ENCODE measurements around the gene PIANP.
A peak's percentile ranks its signal among the peaks of the same experiment; 100 is the strongest.

PIANP gene

DNA sequence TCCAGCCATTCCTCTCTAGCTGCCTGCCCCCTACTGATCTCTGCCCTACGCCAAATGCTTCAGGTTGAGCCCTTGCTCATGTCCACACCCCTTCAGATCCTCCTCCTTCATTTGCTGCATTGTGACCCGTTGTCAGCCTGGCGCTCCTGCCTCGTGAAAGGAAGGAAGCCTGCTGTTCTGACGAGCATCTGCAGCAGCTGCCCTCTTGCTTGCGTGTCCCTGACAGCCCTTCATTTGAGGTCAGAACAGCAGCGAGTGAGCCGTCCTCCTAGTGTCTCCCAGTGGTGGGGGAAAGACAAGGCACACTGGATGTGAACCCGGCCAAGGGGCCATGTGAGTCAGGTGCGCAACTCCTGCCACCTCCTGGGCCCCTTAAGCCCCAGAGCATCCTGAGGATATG, 3.0 kb upstream of the PIANP start:
- DNase-seq (ENCODE audit: low spot score) = no peak

DNA sequence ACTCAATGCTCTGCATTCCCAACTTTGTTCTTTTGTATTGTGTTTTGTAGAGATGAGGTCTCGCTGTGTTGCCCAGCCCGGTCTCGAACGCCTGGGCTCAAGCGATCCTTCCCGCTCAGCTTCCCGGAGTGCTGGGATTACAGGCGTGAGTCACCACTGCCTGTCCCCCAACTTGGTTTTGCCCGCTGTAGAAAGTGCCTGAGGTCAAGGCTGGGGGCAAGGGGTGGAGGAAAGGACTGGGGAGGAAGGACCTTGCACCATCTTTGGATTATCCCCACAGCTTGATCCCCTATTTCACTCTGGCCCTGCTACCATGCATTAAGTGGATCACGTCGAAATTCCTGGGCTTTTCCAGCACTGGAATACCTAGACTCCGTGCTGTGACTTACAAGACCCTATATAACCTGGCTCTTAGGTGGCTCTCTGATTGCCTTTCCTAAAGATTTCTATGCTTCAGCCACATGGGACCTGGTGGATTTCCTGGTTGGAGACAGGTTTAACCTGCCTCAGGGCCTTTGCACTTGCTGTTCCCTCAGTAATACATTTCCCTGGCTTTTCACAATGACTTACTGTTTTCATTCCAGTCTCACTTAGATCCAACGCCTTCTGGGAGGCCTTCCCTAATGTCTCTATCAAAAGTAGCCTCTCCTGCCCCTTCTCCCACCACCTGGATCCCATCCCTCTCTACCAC, 608 bp upstream of the PIANP start:
- DNase-seq (ENCODE audit: low spot score) = no peak

DNA sequence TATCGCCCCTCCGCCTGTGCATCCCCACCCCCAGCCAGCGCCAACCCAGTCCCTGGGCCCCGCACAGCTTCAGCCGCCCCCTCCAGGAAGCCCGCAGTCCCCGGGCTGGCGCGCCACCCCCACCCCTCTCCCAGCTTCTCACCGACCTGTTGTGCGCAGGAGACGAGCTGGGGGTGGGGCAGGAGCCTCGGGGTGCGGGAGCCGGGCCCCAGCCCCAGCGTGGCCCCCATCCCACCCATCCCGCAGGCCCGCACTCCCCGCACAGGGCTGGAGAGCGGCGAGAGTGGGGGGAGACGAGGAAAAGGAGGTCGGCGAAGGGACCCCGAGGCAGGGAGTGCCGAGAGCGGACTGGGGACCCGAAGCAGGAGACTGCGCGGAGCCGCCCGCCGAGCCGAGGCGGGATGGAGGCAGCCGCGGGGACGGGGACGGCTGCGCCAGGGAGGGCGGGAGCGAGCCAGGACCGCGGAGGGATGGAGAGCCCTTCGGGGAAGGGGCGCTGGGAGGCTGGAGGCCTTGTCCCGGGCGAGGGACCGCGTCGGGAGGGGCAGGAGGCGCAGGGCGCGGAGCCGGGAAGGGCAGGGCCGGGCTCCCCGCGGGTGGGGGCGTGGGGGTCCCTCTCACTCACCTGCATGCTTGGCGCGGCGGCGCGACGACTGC, 498 bp downstream of the PIANP start:
- no peak for DNase-seq (ENCODE audit: low spot score)

GRCh38 chr12:6699259-6699988, 1.2 kb downstream of the PIANP start:
- DNase-seq (ENCODE audit: low spot score) = no peak

- DNase-seq (ENCODE audit: low spot score) = no peak
Observed at GRCh38 chr12:6698352-6699046, 2.1 kb downstream of the PIANP start.

DNA sequence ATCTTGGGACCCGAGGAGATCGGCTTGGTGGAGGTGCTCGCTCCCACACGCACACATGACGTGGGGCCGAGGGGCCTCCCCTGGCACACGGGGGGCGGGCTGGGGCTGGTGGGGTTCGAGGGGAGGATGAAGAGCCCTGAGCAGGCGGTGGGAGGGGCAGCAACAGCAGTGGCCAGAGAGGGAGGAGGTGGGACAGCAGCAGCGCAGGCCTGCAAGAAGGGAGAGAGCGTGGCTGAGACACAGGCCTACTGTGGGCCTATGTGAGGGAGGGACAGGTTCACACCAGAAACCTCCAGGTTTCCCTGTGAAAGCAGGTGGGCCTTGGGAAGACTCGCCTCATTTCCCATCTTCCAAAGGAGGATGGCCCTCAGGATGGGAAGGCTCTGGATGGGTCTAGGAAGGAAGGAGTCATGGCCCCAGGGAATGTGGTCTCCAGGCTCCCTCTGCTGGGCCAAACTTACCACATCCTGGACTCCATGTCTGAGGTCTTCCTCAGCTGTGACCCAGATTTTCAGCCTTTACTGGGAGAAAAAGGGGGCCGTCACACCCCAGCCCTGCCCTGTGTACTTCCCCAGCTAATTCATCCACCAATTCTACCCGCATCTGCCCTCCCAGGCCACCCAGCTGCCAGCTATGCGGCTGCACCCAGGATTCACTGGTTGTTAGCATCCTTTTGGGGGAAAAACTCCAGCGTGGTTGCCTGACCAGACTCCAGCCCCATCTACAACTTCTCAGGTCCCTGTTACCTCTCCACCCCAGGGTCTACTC, 2.8 kb downstream of the PIANP start:
- DNase-seq (ENCODE audit: low spot score) = peak; percentile 74

DNA sequence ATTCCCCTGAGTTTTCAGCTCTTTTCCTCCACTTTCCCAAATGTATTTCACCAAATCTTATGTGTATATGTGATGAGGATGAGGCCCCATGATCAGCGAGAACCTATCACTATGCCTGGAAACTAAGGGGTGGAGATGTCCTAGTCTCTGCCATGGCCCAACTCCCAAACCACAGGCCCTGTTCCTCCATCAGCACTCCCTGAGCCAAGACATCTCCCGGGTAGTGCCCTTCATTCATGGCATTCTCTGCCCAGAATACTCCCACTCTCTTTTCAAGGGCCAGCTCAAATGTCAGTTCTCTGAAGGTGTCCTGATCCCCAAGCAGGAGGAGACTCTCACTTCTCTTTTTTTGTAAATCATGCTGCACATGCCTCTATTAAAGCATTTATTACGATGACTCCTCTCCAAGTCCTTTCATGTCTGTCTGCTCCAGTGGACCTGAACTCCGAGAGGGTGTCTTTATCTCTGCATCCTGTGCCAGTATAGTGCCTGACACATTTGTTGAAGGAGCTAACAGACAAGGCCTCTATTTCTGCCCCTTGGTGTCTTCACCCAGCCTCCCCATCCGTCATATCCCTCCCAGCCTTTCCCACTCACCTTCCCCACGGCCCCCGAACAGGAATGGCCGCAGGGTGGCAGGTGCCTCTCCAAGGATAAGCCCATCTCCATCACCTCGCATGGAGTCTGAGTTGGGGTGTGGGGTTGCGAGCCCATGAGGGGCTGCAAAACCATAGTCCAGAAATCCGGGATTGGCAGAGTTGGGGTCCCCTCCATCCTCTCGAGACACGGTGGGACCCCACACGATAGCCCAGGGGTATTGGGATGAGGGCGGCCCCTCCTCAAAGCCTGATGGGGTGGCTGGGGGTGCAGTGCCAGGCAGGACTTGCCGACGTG, 3.7 kb downstream of the PIANP start:
- DNase-seq (ENCODE audit: low spot score) = no peak

DNA sequence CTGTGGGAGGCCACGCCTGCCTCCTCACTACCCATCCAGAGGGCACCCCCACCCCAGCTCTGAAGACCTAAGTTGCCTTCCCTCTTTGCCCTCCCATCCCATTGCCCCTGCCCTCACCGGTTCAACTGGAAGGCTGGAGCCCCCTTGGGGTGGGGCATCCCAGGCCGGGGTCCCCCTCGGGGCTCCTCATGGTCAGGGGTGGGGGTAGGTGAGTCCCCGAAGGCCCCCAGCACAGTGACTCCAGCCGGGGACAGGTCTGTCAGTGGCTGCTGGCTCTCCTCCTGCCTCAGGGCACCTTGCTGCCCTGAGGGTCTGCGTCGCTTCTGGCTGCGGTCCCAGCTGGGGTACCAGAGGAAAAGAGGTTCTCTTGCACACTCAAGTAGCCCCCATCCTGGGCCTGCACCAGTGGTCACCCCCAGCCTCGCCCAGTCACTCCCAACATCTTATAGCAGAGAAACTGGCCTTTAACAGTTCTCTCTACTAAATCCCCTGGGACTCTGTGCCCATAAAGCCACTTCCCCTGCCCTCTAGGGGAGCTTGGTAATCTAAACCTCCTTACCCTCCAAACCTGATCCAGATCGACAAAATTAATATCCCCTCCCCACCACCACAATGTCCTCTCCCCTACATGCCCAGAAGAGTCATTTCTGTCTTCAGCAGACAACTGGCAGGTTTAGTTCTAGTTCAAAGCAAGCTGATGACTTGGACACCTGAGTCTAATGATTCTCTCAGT, 5.1 kb downstream of the PIANP start:
- DNase-seq (ENCODE audit: low spot score) = no peak

- DNase-seq (ENCODE audit: low spot score) = no peak
Observed at GRCh38 chr12:6694701-6695100, 5.9 kb downstream of the PIANP start.

- no peak for DNase-seq (ENCODE audit: low spot score)
Observed at GRCh38 chr12:6693832-6694355, 6.7 kb downstream of the PIANP start.

- DNase-seq (ENCODE audit: low spot score) = no peak
Observed at GRCh38 chr12:6692888-6693287, 7.7 kb downstream of the PIANP start.

GRCh38 chr12:6691473-6691872, 9.1 kb downstream of the PIANP start:
- DNase-seq (ENCODE audit: low spot score) = no peak

GRCh38 chr12:6688999-6689882, 11.4 kb downstream of the PIANP start, which contains the start of gene ZNF384:
ZNF384 (minus strand) TSS chr12:6689375; CDS start chr12:6679520, 9,855 bp downstream.
- peak; percentile 99 for DNase-seq (ENCODE audit: low spot score)

GRCh38 chr12:6688543-6688998, 12.0 kb downstream of the PIANP start:
- DNase-seq (ENCODE audit: low spot score) = peak; percentile 60

GRCh38 chr12:6685814-6686213, 14.8 kb downstream of the PIANP start:
- no peak for DNase-seq (ENCODE audit: low spot score)

DNA sequence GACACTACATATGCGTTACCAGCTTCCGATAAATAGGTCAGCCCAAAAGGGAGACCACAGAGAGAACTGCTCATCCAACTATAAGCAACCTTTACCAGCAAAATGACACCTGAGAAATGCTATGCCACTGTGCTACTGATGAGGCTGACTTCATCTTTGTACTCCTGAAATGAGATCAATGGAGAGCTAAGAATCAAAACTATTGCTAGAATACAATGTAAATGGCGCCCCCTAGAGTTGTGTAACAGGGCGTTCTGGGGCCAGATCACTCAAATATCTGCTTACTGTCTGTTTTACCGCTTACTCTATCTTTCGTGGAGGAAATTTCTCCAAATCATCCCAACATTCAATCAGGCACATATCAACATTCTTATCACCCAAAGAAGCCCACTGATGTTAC, 16.0 kb downstream of the PIANP start:
- DNase-seq (ENCODE audit: low spot score) = peak; percentile 58

- DNase-seq (ENCODE audit: low spot score) = no peak
Observed at GRCh38 chr12:6676962-6677361, 23.7 kb downstream of the PIANP start.

DNA sequence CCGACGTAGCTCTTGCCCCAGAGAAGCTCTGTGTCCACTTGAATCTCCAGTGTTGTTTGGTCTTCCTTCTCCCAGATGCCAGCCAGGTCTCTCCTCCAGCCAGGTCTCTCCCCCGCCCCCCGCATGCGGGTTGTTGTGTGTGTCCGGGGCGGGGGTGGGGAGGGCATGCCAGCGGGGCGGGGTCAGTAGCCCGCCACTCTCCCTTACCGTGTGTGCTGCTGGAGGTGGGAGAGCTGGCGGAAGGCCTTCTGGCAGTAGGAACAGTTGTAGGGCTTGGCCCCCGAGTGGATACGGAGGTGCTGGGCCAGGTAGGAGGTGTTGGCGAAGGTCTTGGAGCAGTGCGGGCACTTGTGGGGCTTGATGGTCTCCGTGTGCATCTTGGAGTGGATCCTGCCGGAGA, 28.5 kb downstream of the PIANP start:
- no peak for DNase-seq (ENCODE audit: low spot score)

All from RKO (cell line).